ENCODE data around the gene CTTN. TPM values are rescaled to one million over a fixed set of nuclear protein-coding genes. Genes with fewer than 3 reads are reported as not detected.

The CTTN gene
- total and polyA plus RNA-seq, 2 of the 8 experiments (the other 6 are each of a cell fraction or from before 2014, with no cell fraction given): 84.6 to 216 TPM

DNA sequence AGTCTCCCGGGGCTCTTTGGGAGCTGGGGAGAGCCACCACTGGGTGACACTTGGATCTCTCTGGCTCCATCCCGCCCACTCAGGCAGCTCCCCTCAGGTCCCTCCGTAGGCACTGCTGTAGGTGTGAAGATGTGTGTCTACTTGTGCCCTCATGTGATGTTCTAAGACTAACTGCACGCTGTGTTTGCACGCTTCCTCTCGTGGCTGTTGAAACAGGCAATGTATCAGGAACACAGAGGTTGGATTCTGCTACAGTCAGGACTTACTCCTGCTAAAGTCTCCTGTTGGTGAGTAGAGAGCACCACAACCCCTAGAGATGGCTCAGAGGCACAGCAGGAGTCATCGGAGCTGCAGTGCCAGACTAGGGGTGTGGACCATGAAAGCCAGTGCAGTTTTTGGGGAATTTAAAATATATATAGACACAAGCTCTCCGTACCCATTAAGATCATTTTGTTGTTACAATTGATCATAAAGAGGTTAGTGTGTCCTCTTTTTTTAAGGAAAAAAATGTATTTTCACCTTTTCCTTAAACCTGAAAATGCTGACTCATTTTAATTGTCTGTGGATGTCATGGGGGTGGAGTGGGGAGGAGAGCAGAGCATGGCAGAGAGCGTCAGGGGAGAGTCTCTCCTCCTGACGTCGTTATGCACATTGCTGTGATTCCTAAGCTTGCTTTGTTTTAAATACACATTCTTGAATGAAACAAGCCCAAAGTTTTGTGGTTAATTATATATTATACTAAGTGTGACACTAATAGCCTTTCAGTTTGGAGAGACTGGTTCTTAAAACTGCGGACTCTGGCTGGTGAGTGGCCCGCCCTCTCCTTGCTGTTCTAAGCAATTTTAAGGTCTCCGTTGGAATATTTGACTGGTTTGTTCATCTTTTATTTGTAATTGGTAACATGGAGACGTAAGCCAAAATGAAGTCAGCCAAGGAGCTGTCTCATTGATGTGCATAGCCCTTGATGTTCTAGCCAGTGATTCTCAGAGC is 16.2 kb upstream of the CTTN start:
- Histone ChIP-seq H3K4me2 (ENCODE audit: insufficient read depth in 1 of 2, low read depth in 2 of 2, low read length in 2 of 2) (no peak overlapping the region), H4K20me1 (replicated peaks in 1 of 2; ENCODE audit: control insufficient read depth in 1 of 2, insufficient read depth in 2 of 2, low read length in 2 of 2) (peaks cover 4 to 15% of the 10 kb centered on the region in 2 experiments), H2AK5ac (ENCODE audit: low read depth, low read length) (no peak overlapping the region), H2BK5ac (ENCODE audit: low read depth, low read length) (peak overlapping the region; percentile 54), H3K18ac (ENCODE audit: extremely low read depth, low read length) (peak overlapping the region; percentile 79; the same call in 1 of the 2 replicates), H3K36me3 (ENCODE audit: control insufficient read depth in 2 of 4, insufficient read depth in 4 of 4, low read length in 3 of 4) (peaks cover 3 to 64% (median 12%) of the 10 kb centered on the region in 4 experiments; a peak in 6 of 8 replicates), H3K23me2 (ENCODE audit: low read depth, low read length) (no peaks in the 10 kb centered on the region), H3K56ac (replicated peaks; ENCODE audit: insufficient read length, low read depth, low read length) (no peak overlapping the region), H3K27ac (ENCODE audit: low read depth, low read length) (no peak overlapping the region), H3K9ac (replicated peaks in 1 of 4; ENCODE audit: extremely low read depth in 1 of 4, low read depth in 3 of 4, low read length in 3 of 4) (peak overlapping the region in 1 of 4 experiments; percentile 18; a peak in 1 of 7 replicates), H4K5ac (ENCODE audit: insufficient read length, low read depth, low read length) (no peak overlapping the region), H3K14ac (ENCODE audit: insufficient read length) (no peak overlapping the region), H4K91ac (replicated peaks; ENCODE audit: insufficient read length, low read length) (no peak overlapping the region), H4K8ac (ENCODE audit: extremely low read depth, insufficient read depth, low read length) (no peak overlapping the region), H2BK12ac (ENCODE audit: low read depth, low read length) (peak overlapping the region; percentile 72; the same call in 1 of the 2 replicates), H3K27me3 (replicated peaks in 1 of 4; ENCODE audit: control insufficient read depth in 3 of 4, extremely low read depth in 1 of 4, insufficient read depth in 3 of 4, low read length in 3 of 4) (no peaks in the 10 kb centered on the region), H3K79me1 (ENCODE audit: low read depth, low read length) (no peaks in the 10 kb centered on the region; the same call in none of the 2 replicates), H3K79me2 (ENCODE audit: control insufficient read depth in 1 of 2, insufficient read depth in 2 of 2, low read length in 2 of 2) (no peaks in the 10 kb centered on the region; a peak in 1 of 4 replicates), H3K4me3 (ENCODE audit: extremely low read depth in 1 of 4, insufficient read depth in 2 of 4, low read depth in 3 of 4, low read length in 4 of 4) (no peak overlapping the region), H2BK15ac (ENCODE audit: low read length) (no peak overlapping the region), H3K4ac (replicated peaks; ENCODE audit: insufficient read length, low read depth, low read length) (no peak overlapping the region), H3K9me3 (ENCODE audit: insufficient read depth in 2 of 2, low read depth in 1 of 2, low read length in 1 of 2) (no peaks in the 10 kb centered on the region), H2AFZ (ENCODE audit: low read length) (no peak overlapping the region), H2BK20ac (ENCODE audit: low read length) (no peak overlapping the region), H3K23ac (ENCODE audit: insufficient read length) (no peak overlapping the region), H2BK120ac (replicated peaks; ENCODE audit: low read depth, low read length) (no peak overlapping the region), H3K4me1 (replicated peaks in 1 of 4; ENCODE audit: control insufficient read depth in 3 of 4, insufficient read depth in 4 of 4, low read length in 3 of 4) (peaks cover 0 to 15% (median 5%) of the 10 kb centered on the region in 4 experiments; a peak in 3 of 7 replicates)
- no peak for FAIRE-seq
- no peak for DNase-seq (ENCODE audit: low read depth in 1 of 2, low spot score in 2 of 2)
- peak; percentile 77 for TF ChIP-seq MAFK (IDR thresholded peaks at IDR 0.05; ENCODE audit: low read depth, low read length)
- TF ChIP-seq TCF12 (IDR thresholded peaks at IDR 0.05; ENCODE audit: low read depth, low read length): no peak
- TF ChIP-seq BACH1 (IDR thresholded peaks at IDR 0.05; ENCODE audit: low read length): peak; percentile 84
- peak in 2 of 3 experiments; percentile 6 to 24; a peak in 2 of 4 replicates for TF ChIP-seq CTCF (IDR thresholded peaks at IDR 0.05; ENCODE audit: control extremely low read depth in 1 of 3, insufficient read depth in 1 of 3, low read depth in 1 of 3, low read length in 3 of 3)
- ChIA-PET POLR2A (ENCODE audit: partially characterized antibody) (interaction anchor here (0.7 to 1.3 kb wide), 3 partner anchors 8 to 13 kb away, joined by 3 to 7 read pairs (median 3); no protein-coding TSS in a partner anchor), CTCF (ENCODE audit: partially characterized antibody) (interaction anchor here (1.1 to 1.2 kb wide), 2 partner anchors 42 to 57 kb away, joined by 3 to 4 read pairs; no protein-coding TSS in a partner anchor)
- 85% methylated on average over 15 of the region's 15 CpGs; no CpG with 5 or more reads in 1 of the 2 experiments for WGBS, 2 experiments (ENCODE audit: extremely low coverage in 1 of 2, insufficient coverage in 1 of 2, insufficient read length in 1 of 2, insufficient replicate concordance in 2 of 2, low coverage in 1 of 2, low lambda C conversion rate in 2 of 2, missing lambda C conversion rate in 1 of 2)

All from H1 (cell line).